ENCODE results near the gene BMP5.

- TF ChIP-seq POLR2A (IDR thresholded peaks at IDR 0.05; ENCODE audit: control extremely low read depth in 1 of 2, low read depth in 2 of 2, low read length in 2 of 2) (no peak), CTCF (IDR thresholded peaks at IDR 0.05; ENCODE audit: control extremely low read depth in 1 of 3, insufficient read depth in 1 of 3, low read depth in 1 of 3, low read length in 3 of 3) (no peak), EZH2 (IDR thresholded peaks at IDR 0.05; ENCODE audit: low read depth, low read length, severe bottlenecking) (no peak), RFX5 (IDR thresholded peaks at IDR 0.05; ENCODE audit: borderline replicate concordance, low read depth, low read length) (no peak), EP300 (IDR thresholded peaks at IDR 0.05; ENCODE audit: borderline replicate concordance in 1 of 2, low read depth in 2 of 2, low read length in 2 of 2) (no peak), EGR1 (IDR thresholded peaks at IDR 0.05; ENCODE audit: borderline replicate concordance, low read depth, low read length) (no peak), TAF1 (IDR thresholded peaks at IDR 0.05; ENCODE audit: low read depth, low read length) (no peak), ASH2L (IDR thresholded peaks at IDR 0.05; ENCODE audit: low read length) (no peak), SIN3A (conservative IDR thresholded peaks at IDR 0.05 in 1 of 2, IDR thresholded peaks at IDR 0.05 in 1 of 2; ENCODE audit: low read depth in 1 of 2, low read length in 2 of 2) (no peak), USF2 (IDR thresholded peaks at IDR 0.05; ENCODE audit: low read length) (no peak), CHD1 (IDR thresholded peaks at IDR 0.05; ENCODE audit: low read depth, low read length) (no peak), JUND (IDR thresholded peaks at IDR 0.05; ENCODE audit: low read length) (no peak), POLR2AphosphoS5 (IDR thresholded peaks at IDR 0.05; ENCODE audit: low read depth, low read length) (no peak), TBP (IDR thresholded peaks at IDR 0.05; ENCODE audit: low read depth, low read length) (no peak)
These were observed 64.3 kb downstream of the BMP5 start for GRCh38 chr6:55811074-55811473.
